NCI-H82 treated with DMSO at 0.1 percent for 48 hours (cell line): ENCODE results near the gene TNRC6B.
A peak's percentile ranks its signal among the peaks of the same experiment; 100 is the strongest.
"Not testable (repeated sequence)": the region's sequence is repeated elsewhere in the genome, so short reads cannot be mapped to it uniquely, and the experiment has no call there.

Experiments
- DNase-seq: peaks from one replicate; lab custom pipeline; 2025; ENCODE audit not compliant: unreplicated experiment; lab: John Stamatoyannopoulos, UW

Gene TNRC6B

GRCh38 chr22:40346185-40347118 lies 168.7 kb downstream of the TNRC6B start, which contains the start of gene ADSL:
ADSL (plus strand) TSS chr22:40346500; CDS start chr22:40346559, 59 bp downstream.
- DNase-seq, result peak; percentile 63

DNA sequence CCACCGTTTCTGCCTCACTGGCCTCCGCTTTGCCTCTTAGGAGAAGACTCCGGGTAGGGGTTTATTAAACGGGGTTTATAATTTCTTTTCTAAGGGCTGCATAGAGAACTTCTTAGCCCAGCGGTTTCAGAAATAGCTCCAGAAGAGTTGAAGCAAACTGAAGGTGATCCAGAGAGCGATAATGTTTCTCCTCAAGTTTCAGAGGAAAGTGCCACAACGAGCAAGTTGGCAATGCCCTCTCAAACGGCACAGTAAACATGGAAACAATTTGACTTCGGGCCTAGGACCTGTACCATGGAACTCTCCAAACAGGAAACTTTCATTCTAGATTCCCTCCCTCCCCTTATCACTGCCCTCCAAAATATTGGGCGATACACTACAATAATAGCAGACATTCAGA lies 169.6 kb downstream of the TNRC6B start:
- DNase-seq, result no peak

GRCh38 chr22:40348025-40348658 lies 170.4 kb downstream of the TNRC6B start:
- no peak for DNase-seq

- no peak for DNase-seq
Measured at GRCh38 chr22:40352763-40353162, 175.0 kb downstream of the TNRC6B start.

- no peak for DNase-seq
Measured at GRCh38 chr22:40361100-40361499, 183.4 kb downstream of the TNRC6B start.

- no peak for DNase-seq
Measured at GRCh38 chr22:40363059-40363458, 185.3 kb downstream of the TNRC6B start.

DNA sequence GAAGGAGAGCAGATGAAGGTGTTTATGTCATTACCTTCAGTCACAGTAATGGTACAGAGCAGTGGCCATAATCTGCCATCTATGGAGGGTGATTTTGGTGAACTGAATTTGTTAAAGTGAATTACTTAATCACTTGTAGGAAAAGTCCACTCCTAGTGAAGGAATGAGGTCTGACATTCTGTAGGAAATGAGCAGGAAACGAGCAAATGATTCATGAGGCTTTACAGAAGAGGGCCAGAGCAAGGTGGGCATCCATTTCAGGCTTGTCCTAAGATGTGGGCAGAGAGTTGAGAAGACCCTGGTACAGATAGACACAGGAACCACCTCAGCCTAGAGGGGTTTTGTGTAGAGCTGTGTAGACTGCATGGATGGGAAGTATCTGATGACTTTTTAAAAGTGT lies 186.7 kb downstream of the TNRC6B start:
- no peak for DNase-seq

- no peak for DNase-seq
Measured at GRCh38 chr22:40366068-40366467, 188.3 kb downstream of the TNRC6B start.

GRCh38 chr22:40367342-40367741 lies 189.6 kb downstream of the TNRC6B start:
- DNase-seq, result no peak

DNA sequence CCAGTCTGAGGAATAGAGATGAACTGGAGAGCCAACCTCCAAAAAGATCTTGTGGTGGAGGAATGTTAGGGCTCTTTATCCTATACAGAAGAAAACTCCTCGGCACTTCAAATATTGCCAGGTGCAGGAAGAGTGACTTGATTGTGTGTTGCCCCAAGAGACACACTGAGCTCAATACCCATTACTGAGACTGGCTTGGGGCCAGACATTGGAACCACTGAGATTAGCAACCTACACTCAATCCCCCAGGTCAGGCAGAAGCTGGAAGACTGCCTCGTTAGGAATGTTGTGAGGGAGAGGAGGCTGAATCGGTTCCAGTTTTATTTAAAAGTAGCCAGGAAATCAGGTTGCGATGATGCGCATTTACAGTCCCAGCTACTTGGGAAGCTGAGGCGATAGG lies 190.3 kb downstream of the TNRC6B start:
- no peak for DNase-seq

DNA sequence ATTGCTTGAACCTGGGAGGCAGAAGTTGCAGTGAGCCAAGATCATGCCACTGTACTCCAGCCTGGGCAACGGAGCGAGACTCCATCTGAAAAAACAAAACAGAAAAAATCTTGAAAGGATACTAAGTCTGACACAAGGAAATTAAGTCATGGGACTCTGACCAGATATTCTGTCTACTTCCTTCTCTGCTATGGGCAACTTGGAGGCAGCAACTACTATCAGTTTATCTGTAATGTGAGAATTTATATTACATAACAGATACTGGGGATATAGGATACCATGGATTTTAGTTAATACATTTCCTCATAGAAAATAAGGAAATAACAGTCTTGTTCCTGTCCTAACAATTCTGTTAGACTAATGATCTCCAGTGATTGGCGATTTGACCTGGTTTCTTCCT lies 191.1 kb downstream of the TNRC6B start:
- DNase-seq, result no peak

DNA sequence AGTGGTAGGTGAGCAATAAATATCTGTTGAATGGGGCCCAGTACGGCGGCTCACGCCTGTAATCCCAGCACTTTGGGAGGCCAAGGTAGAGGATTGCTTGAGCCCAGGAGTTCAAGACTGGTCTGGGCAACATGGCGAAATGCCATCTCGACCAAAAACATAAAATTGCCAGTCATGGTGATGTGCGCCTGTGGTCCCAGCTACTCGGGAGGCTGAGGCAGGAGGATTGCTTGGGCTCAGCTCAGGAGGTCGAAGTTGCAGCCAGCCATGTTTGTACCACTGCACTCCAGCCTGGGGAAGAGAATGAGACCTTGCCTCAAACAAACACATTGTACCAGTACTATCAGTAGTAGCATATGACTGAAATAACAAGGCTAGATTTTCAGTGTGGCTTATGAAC lies 196.8 kb downstream of the TNRC6B start:
- no peak for DNase-seq

- no peak for DNase-seq
Measured at GRCh38 chr22:40376149-40376548, 198.4 kb downstream of the TNRC6B start.

- no peak for DNase-seq
Measured at GRCh38 chr22:40377931-40378330, 200.2 kb downstream of the TNRC6B start.

- DNase-seq, result not testable (repeated sequence)
Measured at GRCh38 chr22:40378448-40378847, 200.7 kb downstream of the TNRC6B start.

DNA sequence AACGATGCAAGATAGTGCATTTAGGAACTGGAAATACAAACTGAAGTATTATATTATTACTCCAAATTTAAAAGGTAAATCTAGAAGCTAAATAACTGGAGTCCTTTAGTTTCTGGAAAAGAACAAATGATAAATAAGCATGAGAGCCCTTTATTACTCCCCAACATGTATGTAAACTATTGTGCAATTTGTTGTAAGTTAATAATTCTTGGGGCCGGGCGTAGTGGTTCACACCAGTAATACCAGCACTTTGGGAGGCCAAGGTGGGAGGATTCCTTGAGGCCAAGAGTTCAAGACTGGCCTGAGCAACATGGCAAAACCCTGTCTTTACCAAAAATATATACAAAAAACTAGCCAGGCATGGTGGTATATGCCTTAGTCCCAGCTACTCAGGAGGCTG lies 203.7 kb downstream of the TNRC6B start:
- DNase-seq, result no peak

DNA sequence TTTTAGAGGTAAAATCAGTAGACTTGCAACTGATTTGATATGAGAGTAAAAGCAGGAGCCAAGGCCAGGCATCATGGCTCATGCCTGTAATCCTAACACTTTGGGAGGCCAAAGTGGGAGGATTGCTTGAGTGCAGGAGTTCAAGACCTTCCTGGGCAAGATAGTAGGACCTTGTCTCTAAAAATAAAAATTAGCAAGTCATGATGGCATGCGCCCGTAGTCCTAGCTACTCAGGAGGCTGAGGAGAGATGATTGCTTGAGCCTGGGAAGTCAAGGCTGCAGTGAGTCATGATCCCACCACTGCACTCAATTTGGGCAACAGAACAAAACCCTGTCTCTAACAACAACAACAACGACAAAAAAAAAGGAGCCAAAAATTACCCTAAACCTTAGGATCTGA lies 206.2 kb downstream of the TNRC6B start:
- DNase-seq, result no peak

DNA sequence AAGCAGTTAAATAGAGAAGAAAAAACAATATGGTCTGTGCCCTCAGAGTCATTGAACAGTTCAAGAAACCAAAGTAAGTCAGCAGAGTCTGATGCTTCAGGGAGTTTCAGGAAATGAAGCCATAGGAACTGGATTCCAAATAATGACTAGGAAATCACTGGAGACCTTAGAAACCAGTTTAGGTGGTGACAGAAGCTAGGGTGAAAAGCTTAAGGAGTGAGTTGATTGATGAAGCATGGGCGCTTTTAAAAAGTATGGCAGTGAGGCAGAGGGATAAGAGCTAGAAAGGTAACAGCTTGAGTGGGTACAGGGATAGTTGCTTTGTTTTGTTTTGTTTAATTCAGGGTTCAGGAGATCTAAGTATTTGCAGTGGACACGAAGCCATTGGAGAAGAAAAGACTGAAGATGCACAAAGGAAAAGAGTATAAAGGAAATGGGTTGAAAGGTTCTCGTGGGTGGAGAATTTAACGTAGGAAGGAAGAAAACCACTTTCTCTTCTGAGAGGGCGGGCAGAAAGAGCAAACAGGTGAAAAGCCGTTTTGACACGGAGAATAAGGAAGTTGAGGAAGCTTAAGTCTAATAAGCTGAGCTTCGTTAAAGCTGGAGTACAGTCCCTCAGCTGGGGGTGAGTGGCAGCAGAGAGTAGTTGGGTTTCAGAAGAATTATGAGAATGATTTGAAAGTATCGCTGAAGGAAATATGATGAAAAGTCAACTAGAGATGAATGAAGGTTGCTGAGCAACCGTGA lies 207.5 kb downstream of the TNRC6B start:
- no peak for DNase-seq
